ENCODE results near the gene ZC3H12C. TPM values are rescaled to one million over a fixed set of nuclear protein-coding genes. Genes with fewer than 3 reads are reported as not detected.

ZC3H12C gene
- total and polyA plus RNA-seq, 2 of the 4 experiments (the other 2 are of a cell fraction): 4.2 to 15.8 TPM

DNA sequence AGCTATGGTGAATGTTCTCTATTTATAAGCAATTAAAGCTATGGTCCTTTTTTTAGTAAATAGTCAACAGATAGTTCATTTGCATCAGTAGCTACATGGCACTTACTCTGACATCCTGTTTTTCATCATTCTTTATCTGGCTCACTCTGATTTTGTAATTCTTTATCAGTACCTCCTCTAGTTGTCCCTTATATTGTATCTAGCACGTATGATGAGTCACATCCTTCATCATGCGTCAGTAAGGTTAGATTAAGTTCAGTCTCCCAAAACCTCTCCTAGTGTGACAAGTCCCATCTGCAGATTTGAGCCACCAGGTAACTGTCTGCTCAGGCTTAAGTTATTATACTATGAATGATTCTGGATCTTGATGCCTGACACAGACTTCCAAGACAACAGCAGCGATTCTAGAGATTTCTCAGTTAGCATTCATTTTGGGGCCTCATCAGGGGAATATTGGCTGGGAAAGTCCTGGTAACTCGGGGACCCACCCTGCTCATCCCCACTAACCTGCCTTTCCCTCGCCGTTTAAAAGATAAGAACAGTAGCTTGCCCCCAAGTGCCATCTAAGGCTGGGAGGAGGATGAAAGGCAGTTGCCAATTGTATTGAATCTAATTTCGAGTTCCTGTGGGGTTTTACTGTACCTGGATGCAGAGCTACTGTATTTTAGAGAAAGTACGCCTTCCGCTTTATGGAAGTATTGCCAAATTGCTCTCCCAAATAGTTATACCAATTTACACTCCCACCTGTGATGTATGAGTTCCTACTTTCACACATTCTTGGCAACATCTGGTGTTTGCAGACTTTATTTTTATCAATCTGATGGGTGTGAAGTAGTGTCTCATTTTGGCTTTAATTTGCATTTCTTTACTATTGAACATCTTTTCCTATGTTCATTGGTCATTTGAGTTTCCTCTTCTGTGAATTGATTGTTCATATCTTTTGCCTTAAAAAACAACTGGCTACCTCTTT lies 55.9 kb downstream of the ZC3H12C start:
- Histone ChIP-seq H4K8ac (ENCODE audit: low read depth in 2 of 2, low read length in 2 of 2) (peak overlapping the region in 1 of 2 experiments; percentile 4; a peak in 1 of 4 replicates), H3K14ac (replicated peaks; ENCODE audit: low read depth, low read length) (no peak overlapping the region), H3K4me3 (ENCODE audit: insufficient read depth, low read depth, low read length) (no peak overlapping the region), H3K56ac (ENCODE audit: extremely low read depth, insufficient read depth, low read length) (no peak overlapping the region), H4K91ac (ENCODE audit: insufficient read depth, low read depth, low read length) (no peak overlapping the region), H3K36me3 (ENCODE audit: control insufficient read depth, insufficient read depth, low read length) (peaks cover 3% of the 10 kb centered on the region; the same call in 1 of the 2 replicates), H3K27me3 (ENCODE audit: control insufficient read depth, insufficient read depth, low read length) (no peaks in the 10 kb centered on the region), H3K18ac (ENCODE audit: low read depth, low read length) (no peak overlapping the region), H2AFZ (replicated peaks; ENCODE audit: low read length, poor library complexity) (no peak overlapping the region), H3K79me1 (ENCODE audit: low read depth in 1 of 2, low read length in 2 of 2) (peaks cover 29 to 61% of the 10 kb centered on the region in 2 experiments), H3K23ac (ENCODE audit: low read depth, low read length) (no peak overlapping the region), H2AK5ac (ENCODE audit: low read depth, low read length) (peak overlapping the region; percentile 65), H3K4ac (ENCODE audit: low read depth, low read length) (peak overlapping the region; percentile 4; the same call in 1 of the 2 replicates), H4K20me1 (ENCODE audit: insufficient read depth, low read length) (no peaks in the 10 kb centered on the region), H3K27ac (ENCODE audit: insufficient read depth, low read length) (no peak overlapping the region), H2BK5ac (ENCODE audit: low read depth, low read length, poor library complexity, severe bottlenecking) (no peak overlapping the region), H3K9me1 (ENCODE audit: insufficient read depth, low read length) (peaks cover 4% of the 10 kb centered on the region; the same call in 1 of the 2 replicates), H2BK120ac (ENCODE audit: low read depth, low read length) (peak overlapping the region; percentile 7; the same call in 1 of the 2 replicates), H2BK15ac (ENCODE audit: low read depth, low read length) (peak overlapping the region; percentile 19; the same call in 1 of the 3 replicates), H3K4me1 (ENCODE audit: control insufficient read depth, insufficient read depth, low read length) (peaks cover 8% of the 10 kb centered on the region), H3K9ac (ENCODE audit: low read depth, low read length) (no peak overlapping the region), H3K4me2 (ENCODE audit: low read depth, low read length) (no peak overlapping the region; the same call in 1 of the 2 replicates), H4K5ac (ENCODE audit: low read depth, low read length) (no peak overlapping the region), H3K9me3 (ENCODE audit: control insufficient read depth, insufficient read depth, low read length) (no peaks in the 10 kb centered on the region), H2BK20ac (ENCODE audit: low read depth, low read length) (peak overlapping the region; percentile 48; the same call in 1 of the 2 replicates), H2AK9ac (replicated peaks; ENCODE audit: low read depth, low read length, poor library complexity) (no peak overlapping the region)
- intact Hi-C loops (cut with micrococcal nuclease): no loop called here
- in situ Hi-C loops (cut with MboI; ENCODE audit: low sequenced_read_pairs): no loop called here
- peak; percentile 26; the same call in 1 of the 2 replicates for TF ChIP-seq BHLHE40 (IDR thresholded peaks at IDR 0.05; ENCODE audit: low read depth, low read length)
- TF ChIP-seq CEBPB (IDR thresholded peaks at IDR 0.05; ENCODE audit: low read depth, low read length): peak; percentile 56; the same call in 1 of the 2 replicates
- TF ChIP-seq MAFK (IDR thresholded peaks at IDR 0.05; ENCODE audit: low read depth, low read length): no peak
- TF ChIP-seq FOS (IDR thresholded peaks at IDR 0.05; ENCODE audit: low read depth, low read length): peak; percentile 71
- CTCF ChIA-PET: interaction anchor here (0.6 kb wide), 1 partner anchor 53 kb away, joined by 3 read pairs; no protein-coding TSS in a partner anchor
- POLR2A ChIA-PET (ENCODE audit: unreplicated experiment): no interaction called here
- DNase-seq (peak; percentile 92), ATAC-seq (ENCODE audit: low read depth) (peak; percentile 73)
- WGBS, 2 experiments (ENCODE audit: extremely low coverage in 2 of 2, insufficient read length in 1 of 2): no CpG with 5 or more reads among the region's 9 CpGs
- BruUV-seq (replicated peaks): no TSS peak
- dilution Hi-C loops (cut with HindIII; ENCODE audit: low sequenced_read_pairs, unreplicated experiment): no loop called here

Measured in IMR-90 (cell line).